PC-9 (cell line): Measurements from ENCODE around the gene DOCK7.

Source experiments
- CTCF ChIP-seq: fragments of 200-600 bp; sonication (generic); conservative IDR thresholded peaks from 2 replicates; pipeline ENCODE4 v1.6.1; 2017; ENCODE audit warnings: mixed run types, antibody characterized with exemption, mild to moderate bottlenecking, moderate library complexity
- EZH2 ChIP-seq: fragments of 200-600 bp; sonication (generic); IDR thresholded peaks from 2 replicates; pipeline ENCODE4 v1.8.0; 2017; ENCODE audit warnings: antibody characterized with exemption, low read depth

GRCh38 chr1:62514746-62515423 lies 173.3 kb downstream of the DOCK7 start:
- TF ChIP-seq CTCF = no peak
- no peak for TF ChIP-seq EZH2
